Spleen (tissue), 7 donors: ENCODE results near the gene DUSP10.

Source experiments
- CTCF ChIP-seq, 11 experiments: fragments of 200-600 bp in 7 of 11; fragments of 450-650 bp in 4 of 11; sonication (generic) in 4 of 11; IDR thresholded peaks in 8 of 11; conservative IDR thresholded peaks in 3 of 11; 1 replicate in 7 of 11; 2 replicates in 4 of 11; pipeline versions ENCODE4 v1.4.0 to v1.8.0; 2016 to 2021; ENCODE audit warnings: antibody characterized with exemption in 11 of 11, inconsistent platforms in 4 of 11, mild to moderate bottlenecking in 1 of 11
- POLR2A ChIP-seq, 3 donors: fragments of 450-650 bp; IDR thresholded peaks; one replicate each; pipeline ENCODE4 v1.5.1; 2017; ENCODE audit warnings: antibody characterized with exemption in 3 of 3, mild to moderate bottlenecking in 1 of 3
- donor health status: DM: no; HTN: no; CAD: no; lungs with moderate emphysema.
- donor health status: DM: no; HTN: no; CAD: no.
- donor health status: DM: no; HTN: no; CAD: no.

DNA sequence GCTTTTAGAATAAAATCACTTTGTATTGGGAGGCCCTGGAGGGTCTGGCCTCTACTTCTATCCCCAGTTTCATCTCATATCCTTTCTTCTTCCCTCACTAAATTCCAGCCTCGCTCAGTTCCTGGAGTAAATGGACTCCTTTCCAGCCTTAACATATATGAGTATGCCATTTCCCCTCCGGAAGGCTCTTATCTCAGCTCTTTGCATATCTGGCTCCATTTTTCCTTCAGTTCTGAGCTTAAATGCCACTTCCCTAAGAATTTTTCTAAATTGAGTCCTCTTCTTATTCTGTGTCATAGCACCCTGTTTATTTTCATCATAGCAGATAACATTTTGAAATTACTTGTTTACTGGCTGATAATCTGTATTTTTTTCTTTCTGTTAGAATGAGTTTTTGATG lies 20.2 kb upstream of the DUSP10 start:
- TF ChIP-seq CTCF (IDR thresholded peaks at IDR 0.05 in 8 of 11, conservative IDR thresholded peaks at IDR 0.05 in 3 of 11) (no peak), POLR2A (IDR thresholded peaks at IDR 0.05) (no peak)
